NCI-H2196 treated with DMSO at 0.1 percent for 48 hours (cell line): ENCODE data around the gene RGS12.
A peak's percentile ranks its signal among the peaks of the same experiment; 100 is the strongest.

ENCODE experiments used
- DNase-seq: peaks from one replicate; lab custom pipeline; 2025; ENCODE audit not compliant: unreplicated experiment; lab: John Stamatoyannopoulos, UW

Gene RGS12

DNA sequence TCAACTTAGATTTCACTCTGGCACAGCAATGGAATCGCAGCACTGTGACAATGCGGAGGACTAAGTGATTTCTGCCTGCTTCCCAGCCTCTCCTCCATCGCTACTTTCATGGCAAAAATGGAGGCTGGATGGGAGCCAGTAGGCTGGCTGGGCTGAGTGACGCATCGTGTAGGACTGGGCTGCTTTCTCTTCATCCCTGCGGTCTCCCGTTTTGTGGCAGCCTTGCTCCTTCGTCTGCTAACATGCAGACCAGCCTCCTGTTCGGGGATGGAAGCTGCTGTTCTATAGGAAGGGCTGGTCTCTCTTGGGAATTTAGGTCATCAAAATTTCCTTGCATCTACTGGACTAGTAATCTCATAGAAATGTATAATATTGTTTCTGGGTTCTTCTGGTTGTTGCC lies 15.8 kb upstream of the RGS12 start:
- DNase-seq, result no peak

DNA sequence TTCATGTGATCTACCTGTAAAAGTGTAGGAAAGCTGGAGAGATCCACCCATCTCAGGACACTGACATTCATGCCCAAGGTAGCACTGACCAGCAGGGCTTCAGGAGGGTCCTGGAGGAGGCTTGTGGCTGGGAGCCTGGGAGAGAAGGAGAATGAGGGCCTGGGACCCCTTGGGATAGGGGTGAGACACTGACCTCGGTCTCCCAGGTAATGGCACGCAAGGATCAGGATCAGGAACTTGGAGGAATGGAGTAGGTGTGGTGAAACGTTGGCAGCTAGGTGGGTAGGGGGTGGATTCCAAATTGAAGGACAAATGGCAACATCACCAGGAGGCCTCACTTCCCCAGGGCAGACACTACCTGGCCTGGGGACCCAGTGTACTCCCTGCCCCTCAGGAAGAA lies 12.4 kb upstream of the RGS12 start:
- DNase-seq, result no peak

GRCh38 chr4:3283483-3283882 lies 9.3 kb upstream of the RGS12 start:
- no peak for DNase-seq

GRCh38 chr4:3283916-3284315 lies 8.9 kb upstream of the RGS12 start:
- no peak for DNase-seq

GRCh38 chr4:3284734-3285557 lies 7.9 kb upstream of the RGS12 start:
- DNase-seq, result no peak

DNA sequence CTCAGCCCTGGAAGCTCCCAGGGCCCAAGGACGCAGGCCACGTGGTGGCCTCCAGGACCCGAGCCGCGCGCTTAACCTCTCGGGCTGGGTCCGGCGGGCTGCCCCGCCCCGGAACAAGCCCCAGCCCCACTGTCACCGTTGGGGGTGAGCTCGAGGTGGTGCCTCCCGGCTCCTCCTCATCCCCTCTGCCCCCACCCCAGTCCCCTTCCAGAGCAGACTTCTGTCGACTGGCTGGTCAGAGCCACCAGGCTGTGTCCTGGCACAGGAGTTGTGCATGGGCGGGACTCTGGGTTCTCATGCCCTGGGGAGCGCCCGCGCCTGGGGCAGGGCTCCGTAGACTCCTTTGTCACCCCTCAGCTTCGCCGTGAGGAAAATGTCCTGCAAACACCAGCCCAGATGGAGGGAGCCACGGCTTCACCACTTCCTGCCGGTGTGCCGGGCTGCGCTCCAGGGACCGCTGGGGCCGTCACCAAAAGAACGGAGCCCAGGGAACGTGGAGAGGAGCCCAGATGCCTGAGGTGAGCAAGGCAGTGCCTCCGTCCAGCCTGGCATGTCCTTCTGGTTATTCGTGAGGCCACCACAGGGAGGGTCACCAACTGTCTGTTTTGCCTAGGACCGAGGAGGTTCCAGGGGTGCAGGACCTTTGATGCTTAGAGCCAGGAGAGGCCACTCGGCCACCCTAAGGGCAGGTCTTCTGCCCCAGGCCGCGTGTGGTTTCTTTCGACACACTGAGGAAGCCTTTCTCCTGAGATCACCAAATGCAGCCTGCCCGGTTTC lies 7.1 kb upstream of the RGS12 start:
- DNase-seq, result no peak

GRCh38 chr4:3286335-3287175 lies 6.3 kb upstream of the RGS12 start:
- DNase-seq, result no peak

DNA sequence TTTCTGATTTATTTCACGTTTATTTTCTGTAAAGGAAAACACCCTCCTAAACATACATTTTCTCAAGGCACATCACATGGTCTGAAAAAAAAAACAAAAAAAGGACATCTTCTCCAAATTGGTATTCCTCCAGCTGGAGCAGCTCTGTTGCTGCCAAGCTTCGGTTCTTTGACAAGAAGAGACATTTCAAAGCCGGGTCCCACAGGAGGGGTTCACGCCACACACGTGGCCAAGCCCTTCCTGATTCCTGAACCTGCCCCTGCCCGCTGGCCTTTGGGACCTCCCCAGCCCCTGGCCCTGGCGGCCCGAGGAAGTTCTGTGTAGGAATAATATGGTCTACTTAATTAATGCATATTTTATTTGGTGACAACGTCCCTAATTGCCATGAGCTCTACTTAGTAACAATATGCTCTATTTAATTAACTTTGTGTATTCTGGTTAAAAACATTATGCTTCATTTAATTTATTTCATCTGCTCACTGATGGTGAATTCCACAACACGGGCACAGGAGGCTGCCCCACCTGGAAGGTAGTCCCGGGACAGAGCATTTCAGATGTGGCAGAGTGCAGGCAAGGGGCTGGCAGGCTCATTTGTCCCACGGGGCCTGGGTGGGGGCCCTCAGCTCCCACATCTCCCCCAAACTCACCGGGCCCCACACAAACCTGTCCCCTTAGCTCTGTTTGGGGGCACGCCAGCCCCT lies 5.4 kb upstream of the RGS12 start:
- no peak for DNase-seq

- DNase-seq, result no peak
These were observed 4.8 kb upstream of the RGS12 start for GRCh38 chr4:3287972-3288570.

DNA sequence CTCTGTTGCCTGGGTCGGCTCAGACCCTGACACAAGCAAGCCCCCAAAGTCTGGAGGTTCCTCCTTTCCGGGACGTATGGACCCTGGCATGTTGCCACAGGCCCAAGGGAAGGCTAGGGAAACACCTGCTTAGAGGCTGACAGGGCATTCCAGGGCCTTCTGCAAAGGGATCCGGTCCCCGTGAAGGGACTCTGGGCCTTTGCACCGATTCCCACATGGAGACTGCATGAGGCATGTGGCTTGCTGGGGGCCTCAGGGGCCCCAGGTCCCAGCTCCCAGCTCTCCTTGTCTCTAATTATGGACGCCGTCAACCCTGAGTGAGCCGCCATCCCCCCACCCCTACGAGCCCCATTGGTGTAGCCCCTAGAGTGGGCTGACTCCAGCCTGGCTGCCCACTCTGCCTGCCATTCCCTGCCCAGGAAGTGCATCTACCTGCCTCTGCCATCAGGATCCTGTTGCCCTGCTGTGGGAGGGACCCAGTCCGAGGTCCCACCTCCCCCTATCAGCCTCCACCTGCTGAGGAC lies 4.2 kb upstream of the RGS12 start:
- no peak for DNase-seq

- DNase-seq, result peak; percentile 14
These were observed 2.3 kb upstream of the RGS12 start for GRCh38 chr4:3290476-3290875.

GRCh38 chr4:3290889-3291321 lies 1.9 kb upstream of the RGS12 start:
- DNase-seq, result no peak

GRCh38 chr4:3291411-3291968 lies 1.3 kb upstream of the RGS12 start:
- peak; percentile 65 for DNase-seq

DNA sequence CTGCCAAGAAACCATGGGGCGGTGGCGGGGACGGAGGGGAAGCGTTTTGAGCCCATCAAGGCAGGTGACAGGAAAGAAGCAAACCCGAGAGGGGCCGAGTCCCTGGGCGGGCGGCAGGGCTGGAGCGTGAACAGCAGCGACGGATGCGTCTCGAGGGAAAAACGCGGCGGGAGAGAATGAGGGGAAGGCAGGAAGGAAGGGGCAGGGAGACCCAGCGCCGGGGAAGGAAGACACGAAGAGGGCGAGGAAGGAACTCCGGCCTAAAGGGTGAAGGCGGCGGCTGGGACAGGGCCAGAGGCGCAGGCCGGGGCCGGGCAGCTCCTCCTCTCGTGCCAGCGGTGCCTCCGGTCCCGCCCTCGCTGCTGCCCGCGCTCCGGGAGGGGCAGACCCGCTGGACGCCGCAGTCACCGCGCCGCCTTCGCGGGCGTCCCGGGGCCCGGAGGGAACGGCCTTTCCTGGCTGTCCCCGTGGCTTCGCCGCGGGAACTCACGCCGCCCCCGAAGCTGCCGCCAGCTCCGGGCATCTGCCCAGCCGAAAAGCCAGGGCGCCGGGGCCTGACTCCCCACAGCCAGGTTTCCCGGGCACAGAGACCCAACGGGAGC lies 751 bp upstream of the RGS12 start:
- DNase-seq, result peak; percentile 65

DNA sequence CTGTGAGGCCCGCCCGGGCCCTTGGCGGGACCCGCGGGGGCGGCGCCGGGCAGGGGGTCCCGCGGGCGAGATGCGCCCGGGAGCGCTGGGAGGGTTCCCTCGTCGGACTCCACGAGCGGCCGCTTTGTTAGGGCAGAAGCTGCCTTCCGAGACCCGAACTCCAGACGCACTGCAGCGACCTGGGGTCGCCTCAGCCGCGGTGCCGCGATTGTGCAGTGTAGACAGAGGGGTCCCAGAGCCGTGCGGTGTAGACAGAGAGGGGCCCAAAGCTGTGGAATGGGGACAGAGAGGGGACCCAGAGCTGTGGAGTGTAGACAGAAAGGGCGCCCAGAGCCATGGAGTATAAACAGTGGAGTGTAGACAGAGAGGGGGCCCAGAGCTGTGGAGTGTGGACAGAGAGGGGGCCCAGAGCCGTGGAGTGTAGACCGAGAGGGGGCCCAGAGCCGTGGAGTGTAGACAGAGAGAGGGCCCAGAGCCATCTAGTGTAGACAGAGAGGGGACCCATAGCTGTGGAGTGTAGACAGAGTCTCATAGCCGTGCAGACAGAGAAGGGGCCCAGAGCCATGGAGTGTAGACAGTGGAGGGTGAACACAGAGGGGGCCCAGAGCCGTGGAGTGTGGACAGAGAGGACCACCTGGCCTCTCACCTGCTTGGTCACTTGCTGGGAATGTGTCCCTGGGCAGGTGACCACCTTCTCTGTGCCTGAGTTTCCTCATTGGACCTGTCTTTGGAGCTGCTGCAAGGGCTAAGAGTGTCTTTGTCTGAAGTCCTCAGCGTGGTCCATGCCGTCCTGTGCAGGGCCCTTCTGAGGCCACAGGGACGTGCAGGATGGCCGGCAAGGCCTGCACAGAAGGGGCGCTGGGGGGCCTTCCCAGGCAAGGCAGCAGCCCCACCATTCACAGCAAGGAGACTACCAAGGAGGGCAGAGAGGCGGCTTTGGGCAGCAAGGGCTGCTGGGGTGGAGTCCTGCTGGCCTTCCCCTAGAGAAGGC lies 875 bp downstream of the RGS12 start:
- no peak for DNase-seq

- DNase-seq, result no peak
These were observed 1.8 kb downstream of the RGS12 start for GRCh38 chr4:3294401-3295241.

- DNase-seq, result no peak
These were observed 3.2 kb downstream of the RGS12 start for GRCh38 chr4:3295837-3296624.
